Esophagus squamous epithelium (tissue), 4 donors: Measurements from ENCODE around the gene FCRL2.

Experiments
- CTCF ChIP-seq, 6 experiments: fragments of 450-650 bp in 4 of 6; fragments of 200-600 bp in 2 of 6; sonication (generic) in 2 of 6; IDR thresholded peaks; one replicate each; pipeline ENCODE4 v1.5.1; 2016 to 2019; ENCODE audit warnings: antibody characterized with exemption in 6 of 6, mild to moderate bottlenecking in 4 of 6, moderate library complexity in 4 of 6
- POLR2A ChIP-seq, 4 donors: fragments of 450-650 bp; IDR thresholded peaks; one replicate each; pipeline ENCODE4 v1.6.1; 2017; ENCODE audit warnings: antibody characterized with exemption in 4 of 4, mild to moderate bottlenecking in 4 of 4, moderate library complexity in 3 of 4

GRCh38 chr1:157724537-157725220, 52.3 kb downstream of the FCRL2 start:
- TF ChIP-seq CTCF (IDR thresholded peaks at IDR 0.05) = no peak
- TF ChIP-seq POLR2A (IDR thresholded peaks at IDR 0.05) = no peak
